Calu3 (cell line): ENCODE results near the gene HRH4. TPM values are rescaled to one million over a fixed set of nuclear protein-coding genes. Genes with fewer than 3 reads are reported as not detected.

Experiments
- BruUV-seq: library from RNA; stranded (reverse); fragments of 400-500 nt; replicated peaks from 2 replicates; lab custom pipeline; 2021; lab: Mats Ljungman, UMichigan
- CTCF ChIA-PET: fragments of 300-600 bp; sonication (Branson Sonifier 250); formaldehyde crosslinking; loops from one replicate; lab custom pipeline; 2022; ENCODE audit warnings: antibody characterized with exemption; lab: Charles Lee
- DNase-seq: peaks from one replicate; pipeline ENCODE4 v3.0.0; 2022
- H3K27ac Mint-ChIP-seq: one replicate; pipeline ENCODE4 v1.8.0; 2022; ENCODE audit warnings: mixed read lengths; ENCODE audit not compliant: unreplicated experiment
- H3K27me3 Mint-ChIP-seq: one replicate; pipeline ENCODE4 v1.8.0; 2022; ENCODE audit warnings: mixed read lengths; ENCODE audit not compliant: unreplicated experiment
- H3K36me3 Mint-ChIP-seq: one replicate; pipeline ENCODE4 v1.8.0; 2022; ENCODE audit warnings: mild to moderate bottlenecking, moderate library complexity, mixed read lengths; ENCODE audit not compliant: insufficient read depth, unreplicated experiment
- H3K4me1 Mint-ChIP-seq: one replicate; pipeline ENCODE4 v1.8.0; 2022; ENCODE audit warnings: mild to moderate bottlenecking, low read depth, mixed read lengths; ENCODE audit not compliant: unreplicated experiment
- H3K4me3 Mint-ChIP-seq: one replicate; pipeline ENCODE4 v1.8.0; 2022; ENCODE audit warnings: mild to moderate bottlenecking, low read depth, moderate library complexity, mixed read lengths; ENCODE audit not compliant: unreplicated experiment
- H3K9me3 Mint-ChIP-seq: one replicate; pipeline ENCODE4 v1.8.0; 2022; ENCODE audit warnings: low read depth, mixed read lengths; ENCODE audit not compliant: unreplicated experiment
- CTCF ChIP-seq: fragments of 200-600 bp; IDR thresholded peaks from one replicate; pipeline ENCODE4 v1.8.0; 2022; ENCODE audit warnings: antibody characterized with exemption; ENCODE audit not compliant: unreplicated experiment
- intact Hi-C: fragments of 100-400 bp; cut with micrococcal nuclease; formaldehyde crosslinking; loops from one replicate; pipeline ENCODE4 v1.10.0; 2022; ENCODE audit not compliant: unreplicated experiment
- total RNA-seq: library from RNA; stranded (reverse); gene quantifications from 2 replicates; pipeline ENCODE4 v1.2.3, GENCODE V29; 2022

The HRH4 gene
- total RNA-seq, 1 experiment from 2014 or later: 0.09 TPM

GRCh38 chr18:24462838-24463775, 2.7 kb downstream of the HRH4 start:
- Mint-ChIP-seq H3K9me3 (no peaks in the 10 kb centered on the region), H3K4me3 (no peak overlapping the region), H3K27me3 (peaks cover 12% of the 10 kb centered on the region), H3K4me1 (no peaks in the 10 kb centered on the region), H3K36me3 (no peaks in the 10 kb centered on the region), H3K27ac (no peak overlapping the region)
- intact Hi-C loops: no loop called here
- no peak for DNase-seq
- no TSS peak for BruUV-seq
- CTCF ChIA-PET: interaction anchor here (0.6 kb wide), 1 partner anchor 47 kb away, joined by 5 read pairs; no protein-coding TSS in a partner anchor
- TF ChIP-seq CTCF: no peak

GRCh38 chr18:24465486-24465885, 5.0 kb downstream of the HRH4 start:
- Mint-ChIP-seq H3K36me3 (no peaks in the 10 kb centered on the region), H3K9me3 (no peaks in the 10 kb centered on the region), H3K27me3 (peaks cover 12% of the 10 kb centered on the region), H3K27ac (no peak overlapping the region), H3K4me1 (no peaks in the 10 kb centered on the region), H3K4me3 (no peak overlapping the region)
- intact Hi-C loops: no loop called here
- BruUV-seq: no TSS peak
- CTCF ChIA-PET: no interaction called here
- TF ChIP-seq CTCF: no peak
- DNase-seq: no peak

- CTCF ChIA-PET: no interaction called here
These were observed 6.3 kb downstream of the HRH4 start for GRCh38 chr18:24466771-24467170.

GRCh38 chr18:24470022-24470618, 9.7 kb downstream of the HRH4 start:
- intact Hi-C loops: no loop called here
- BruUV-seq: no TSS peak
- H3K27me3 Mint-ChIP-seq: peaks cover 26% of the 10 kb centered on the region
- H3K4me3 Mint-ChIP-seq: no peak overlapping the region
- DNase-seq: no peak
- H3K9me3 Mint-ChIP-seq: no peaks in the 10 kb centered on the region
- CTCF ChIA-PET: no interaction called here
- no peaks in the 10 kb centered on the region for H3K4me1 Mint-ChIP-seq
- no peak overlapping the region for H3K27ac Mint-ChIP-seq
- H3K36me3 Mint-ChIP-seq: no peaks in the 10 kb centered on the region
- TF ChIP-seq CTCF: no peak

More at GRCh38 chr18:24466771-24467170, 6.3 kb downstream of the HRH4 start:
- H3K36me3 Mint-ChIP-seq: no peaks in the 10 kb centered on the region
- peaks cover 12% of the 10 kb centered on the region for H3K27me3 Mint-ChIP-seq
- TF ChIP-seq CTCF: no peak
- no peak for DNase-seq
- no TSS peak for BruUV-seq
- no peaks in the 10 kb centered on the region for H3K4me1 Mint-ChIP-seq
- H3K9me3 Mint-ChIP-seq: no peaks in the 10 kb centered on the region
- no peak overlapping the region for H3K27ac Mint-ChIP-seq
- intact Hi-C loops: no loop called here
- H3K4me3 Mint-ChIP-seq: no peak overlapping the region
